ENCODE data around the gene ATG14. TPM values are rescaled to one million over a fixed set of nuclear protein-coding genes. Genes with fewer than 3 reads are reported as not detected.

ATG14 gene
- total and polyA plus RNA-seq, 2 donors (not counting 1 experiment from before 2014, with no cell fraction given): 7.2 to 15.5 TPM

DNA sequence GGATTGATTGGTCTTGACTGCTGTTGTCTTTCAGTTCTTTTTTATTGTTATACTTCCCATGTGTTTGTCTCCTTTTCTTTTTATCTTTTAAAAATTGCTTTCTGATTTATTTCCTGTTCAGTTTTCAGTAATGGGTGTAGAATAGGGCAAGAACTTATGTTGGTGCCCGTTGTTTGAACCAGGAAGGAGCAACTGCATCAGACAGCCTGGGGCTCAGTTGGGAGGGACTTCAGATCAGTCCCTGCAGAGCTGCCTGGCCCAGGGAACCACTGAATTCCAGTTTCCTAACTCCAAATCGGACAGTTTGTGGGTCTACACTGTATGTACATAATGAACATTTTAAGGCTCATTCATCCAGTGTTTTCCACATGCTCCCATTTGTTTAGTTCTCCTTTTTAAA, 75.5 kb downstream of the ATG14 start:
- Mint-ChIP-seq H3K9me3 (ENCODE audit: insufficient read depth) (no peaks in the 10 kb centered on the region), H3K4me3 (no peak overlapping the region), H3K27ac (no peak overlapping the region), H3K4me1 (peaks cover 60% of the 10 kb centered on the region), H3K27me3 (no peaks in the 10 kb centered on the region)
- ChIA-PET POLR2A (no interaction called here), CTCF (no interaction called here)
- intact Hi-C loops (cut with micrococcal nuclease): loop anchor here (5.0 kb wide), 1 partner anchor 34 kb away; no protein-coding TSS in a partner anchor
- Histone ChIP-seq H3K4me2 (replicated peaks; ENCODE audit: low read depth, low read length, poor library complexity, severe bottlenecking) (no peak overlapping the region), H3K79me2 (ENCODE audit: control insufficient read depth, insufficient read depth, low read length) (peaks cover 86% of the 10 kb centered on the region), H4K20me1 (ENCODE audit: control insufficient read depth, insufficient read depth, low read length, poor library complexity, severe bottlenecking) (no peaks in the 10 kb centered on the region), H3K4me1 (ENCODE audit: control insufficient read depth in 2 of 2, insufficient read depth in 2 of 2, low read length in 2 of 2) (peaks cover 27 to 30% of the 10 kb centered on the region in 2 donors), H3K27ac (ENCODE audit: low read length in 2 of 2) (no peak overlapping the region), H3K9ac (ENCODE audit: low read length) (no peak overlapping the region), H3K36me3 (replicated peaks in 1 of 2; ENCODE audit: control extremely low read depth in 1 of 2, control insufficient read depth in 1 of 2, extremely low read depth in 1 of 2, insufficient read depth in 2 of 2, low read length in 1 of 2) (peaks cover 0 to 1% of the 10 kb centered on the region in 2 experiments), H3K9me3 (ENCODE audit: control extremely low read depth in 1 of 3, control insufficient read depth in 2 of 3, insufficient read depth in 1 of 3, low read length in 2 of 3) (no peaks in the 10 kb centered on the region), H3K4me3 (ENCODE audit: control extremely low read depth in 1 of 5, extremely low read depth in 1 of 5, insufficient read depth in 1 of 5, low read depth in 2 of 5, low read length in 4 of 5) (no peak overlapping the region), H3K27me3 (replicated peaks in 1 of 4; ENCODE audit: control extremely low read depth in 1 of 4, control insufficient read depth in 3 of 4, insufficient read depth in 4 of 4, low read length in 3 of 4) (no peaks in the 10 kb centered on the region), H2AFZ (ENCODE audit: insufficient read depth, low read depth, low read length, poor library complexity, severe bottlenecking) (no peak overlapping the region)
- DNase-seq (no peak), ATAC-seq (ENCODE audit: low read depth) (no peak)
- no peak for TF ChIP-seq EZH2 (IDR thresholded peaks at IDR 0.05; ENCODE audit: borderline replicate concordance, insufficient read depth, low read depth, low read length, poor library complexity, severe bottlenecking)
- TF ChIP-seq, protein P1, sequence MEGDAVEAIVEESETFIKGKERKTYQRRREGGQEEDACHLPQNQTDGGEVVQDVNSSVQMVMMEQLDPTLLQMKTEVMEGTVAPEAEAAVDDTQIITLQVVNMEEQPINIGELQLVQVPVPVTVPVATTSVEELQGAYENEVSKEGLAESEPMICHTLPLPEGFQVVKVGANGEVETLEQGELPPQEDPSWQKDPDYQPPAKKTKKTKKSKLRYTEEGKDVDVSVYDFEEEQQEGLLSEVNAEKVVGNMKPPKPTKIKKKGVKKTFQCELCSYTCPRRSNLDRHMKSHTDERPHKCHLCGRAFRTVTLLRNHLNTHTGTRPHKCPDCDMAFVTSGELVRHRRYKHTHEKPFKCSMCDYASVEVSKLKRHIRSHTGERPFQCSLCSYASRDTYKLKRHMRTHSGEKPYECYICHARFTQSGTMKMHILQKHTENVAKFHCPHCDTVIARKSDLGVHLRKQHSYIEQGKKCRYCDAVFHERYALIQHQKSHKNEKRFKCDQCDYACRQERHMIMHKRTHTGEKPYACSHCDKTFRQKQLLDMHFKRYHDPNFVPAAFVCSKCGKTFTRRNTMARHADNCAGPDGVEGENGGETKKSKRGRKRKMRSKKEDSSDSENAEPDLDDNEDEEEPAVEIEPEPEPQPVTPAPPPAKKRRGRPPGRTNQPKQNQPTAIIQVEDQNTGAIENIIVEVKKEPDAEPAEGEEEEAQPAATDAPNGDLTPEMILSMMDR (IDR thresholded peaks at IDR 0.05): no peak
- 17% methylated on average over 1 of the region's 2 CpGs for WGBS (ENCODE audit: insufficient coverage)

DNA sequence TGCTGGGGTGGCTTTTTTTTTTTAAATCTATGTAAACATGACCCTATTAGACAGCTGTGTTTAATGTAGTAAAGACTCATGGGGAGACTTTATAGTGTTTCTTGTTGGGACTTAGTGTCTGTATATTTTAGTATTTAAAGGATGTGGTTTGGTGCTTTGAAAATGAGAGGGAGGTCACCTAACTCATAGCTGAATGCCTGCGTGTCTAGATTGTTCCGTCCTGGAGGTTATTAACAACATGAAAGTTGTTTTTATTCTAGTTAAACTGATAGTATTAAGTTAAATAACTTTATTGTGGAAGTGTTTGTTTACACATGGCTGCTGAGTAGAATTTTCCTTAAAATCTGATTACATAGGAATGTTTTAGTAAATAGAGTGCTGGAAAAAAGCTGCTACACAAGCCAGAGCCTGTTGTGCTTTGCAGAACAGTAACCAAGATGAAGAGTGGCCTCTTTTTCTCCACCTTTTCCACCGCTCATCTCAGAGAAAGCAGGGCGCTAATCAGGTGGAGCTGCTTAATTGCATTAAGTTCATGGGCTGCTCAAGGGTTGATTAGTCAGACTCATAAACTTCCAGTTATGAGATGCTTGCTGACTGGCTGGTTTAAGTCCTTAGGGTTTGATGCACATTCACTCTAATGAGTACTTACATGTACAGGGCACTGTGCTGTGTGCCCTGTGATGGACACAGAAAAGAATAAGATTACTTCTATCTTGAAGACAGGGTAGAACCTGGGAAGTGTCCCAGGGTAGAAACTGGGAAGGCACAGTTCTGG, 77.7 kb downstream of the ATG14 start:
- WGBS (ENCODE audit: insufficient coverage): 100% methylated on average over 1 of the region's 4 CpGs
- Histone ChIP-seq H3K36me3 (replicated peaks in 1 of 2; ENCODE audit: control extremely low read depth in 1 of 2, control insufficient read depth in 1 of 2, extremely low read depth in 1 of 2, insufficient read depth in 2 of 2, low read length in 1 of 2) (peaks cover 0 to 1% of the 10 kb centered on the region in 2 experiments), H3K9me3 (ENCODE audit: control extremely low read depth in 1 of 3, control insufficient read depth in 2 of 3, insufficient read depth in 1 of 3, low read length in 2 of 3) (no peaks in the 10 kb centered on the region), H3K4me3 (ENCODE audit: control extremely low read depth in 1 of 5, extremely low read depth in 1 of 5, insufficient read depth in 1 of 5, low read depth in 2 of 5, low read length in 4 of 5) (no peak overlapping the region), H3K27ac (ENCODE audit: low read length in 2 of 2) (peak overlapping the region in 1 of 2 donors; percentile 70), H3K27me3 (replicated peaks in 1 of 4; ENCODE audit: control extremely low read depth in 1 of 4, control insufficient read depth in 3 of 4, insufficient read depth in 4 of 4, low read length in 3 of 4) (no peaks in the 10 kb centered on the region), H3K4me1 (ENCODE audit: control insufficient read depth in 2 of 2, insufficient read depth in 2 of 2, low read length in 2 of 2) (peaks cover 27 to 30% of the 10 kb centered on the region in 2 donors), H2AFZ (ENCODE audit: insufficient read depth, low read depth, low read length, poor library complexity, severe bottlenecking) (peak overlapping the region; percentile 1), H3K4me2 (replicated peaks; ENCODE audit: low read depth, low read length, poor library complexity, severe bottlenecking) (peak overlapping the region; percentile 43), H4K20me1 (ENCODE audit: control insufficient read depth, insufficient read depth, low read length, poor library complexity, severe bottlenecking) (no peaks in the 10 kb centered on the region), H3K9ac (ENCODE audit: low read length) (peak overlapping the region; percentile 22), H3K79me2 (ENCODE audit: control insufficient read depth, insufficient read depth, low read length) (peaks cover 86% of the 10 kb centered on the region)
- Mint-ChIP-seq H3K9me3 (ENCODE audit: insufficient read depth) (no peaks in the 10 kb centered on the region), H3K4me1 (peaks cover 54% of the 10 kb centered on the region), H3K27ac (peak overlapping the region; percentile 43), H3K4me3 (peak overlapping the region; percentile 53), H3K27me3 (no peaks in the 10 kb centered on the region)
- intact Hi-C loops (cut with micrococcal nuclease): no loop called here
- CTCF ChIA-PET: interaction anchor here (0.6 to 1.9 kb wide), 6 partner anchors 9 to 71 kb away, joined by 3 to 5 read pairs (median 3); no protein-coding TSS in a partner anchor
- POLR2A ChIA-PET: no interaction called here
- DNase-seq (no peak), ATAC-seq (ENCODE audit: low read depth) (peak; percentile 41)
- TF ChIP-seq EZH2 (IDR thresholded peaks at IDR 0.05; ENCODE audit: borderline replicate concordance, insufficient read depth, low read depth, low read length, poor library complexity, severe bottlenecking): no peak
- TF ChIP-seq, protein P1 (IDR thresholded peaks at IDR 0.05): no peak
